K562 (cell line): Measurements from ENCODE around the gene AHNAK. TPM values are rescaled to one million over a fixed set of nuclear protein-coding genes. Genes with fewer than 3 reads are reported as not detected.

Experiments used
- ATAC-seq: fragments of 200-7000 bp; cut with Tn5 transposase; 3 replicates; pipeline ENCODE4 v1.9.1; 2020; ENCODE audit warnings: moderate library complexity
- BruUV-seq: library from RNA; stranded (reverse); fragments of 400-500 nt; replicated peaks from 2 replicates; lab custom pipeline; 2021; lab: Mats Ljungman, UMichigan
- CTCF ChIA-PET: fragments of 300-600 bp; formaldehyde crosslinking; extraction: SDS; loops from one replicate; lab custom pipeline; 2021; ENCODE audit warnings: low intra/inter-chr PET ratio; lab: Yijun Ruan, JAX
- POLR2A ChIA-PET: fragments of 300-600, 350-650 bp; sonication (Branson Sonifier 250); formaldehyde crosslinking; extraction: SDS; loops from one replicate; lab custom pipeline; 2021; ENCODE audit warnings: antibody characterized with exemption, inconsistent platforms; lab: Yijun Ruan, JAX
- DNase-seq, 4 experiments: peaks; one replicate each; pipeline versions ENCODE4 v3.0.0 to v3.0.0-alpha.2; 2011 to 2018; ENCODE audit warnings: low spot score in 3 of 4, mixed read lengths in 3 of 4; ENCODE audit errors: extremely low read depth in 1 of 4
- FAIRE-seq: peaks from 2 replicates; lab custom pipeline; 2011; peaks lifted over from hg19 to GRCh38; lab: Jason Lieb, UNC
- H2AFZ ChIP-seq: 2 replicates; pipeline ENCODE4 v1.6.0; 2011; ENCODE audit warnings: low read depth, low read length, control low read depth, inconsistent platforms
- H3K27ac ChIP-seq: fragments of 200-600 bp; 3 replicates; pipeline ENCODE4 v1.8.0; 2011; ENCODE audit warnings: low read depth, mild to moderate bottlenecking, control low read depth, inconsistent platforms, low read length, moderate library complexity, mixed read lengths; ENCODE audit errors: extremely low read depth
- H3K27me3 ChIP-seq, 2 experiments: fragments of 300-600 bp in 1 of 2; 2 replicates in 1 of 2; 3 replicates in 1 of 2; pipeline versions ENCODE4 v1.6.0 to v1.8.0; 2011; ENCODE audit warnings: inconsistent platforms in 2 of 2, low read length in 2 of 2, mild to moderate bottlenecking in 1 of 2, mixed read lengths in 1 of 2, moderate library complexity in 1 of 2; ENCODE audit not compliant: control insufficient read depth in 2 of 2, insufficient read depth in 2 of 2
- H3K36me3 ChIP-seq: fragments of 300-600 bp; 3 replicates; pipeline ENCODE4 v1.8.0; 2011; ENCODE audit warnings: mild to moderate bottlenecking, low read length, inconsistent platforms; ENCODE audit not compliant: control insufficient read depth, insufficient read depth
- H3K4me1 ChIP-seq, 2 experiments: fragments of 200-600 bp in 1 of 2; replicated peaks in 1 of 2; 2 replicates in 1 of 2; 3 replicates in 1 of 2; pipeline versions ENCODE4 v1.5.1 to v1.8.0; 2011; ENCODE audit warnings: inconsistent platforms in 2 of 2, low read length in 2 of 2, mild to moderate bottlenecking in 1 of 2, mixed read lengths in 1 of 2, moderate library complexity in 1 of 2; ENCODE audit not compliant: control insufficient read depth in 2 of 2, insufficient read depth in 2 of 2
- H3K4me2 ChIP-seq: 2 replicates; pipeline ENCODE4 v1.6.1; 2011; ENCODE audit warnings: low read length, control low read depth, inconsistent platforms, mixed read lengths; ENCODE audit not compliant: insufficient read depth
- H3K4me3 ChIP-seq: fragments of 200-600 bp; sonication (generic), shearing (Covaris generic); 2 replicates; pipeline ENCODE4 v1.5.1; 2016; ENCODE audit warnings: control low read depth, inconsistent platforms
- H3K79me2 ChIP-seq: fragments of 200-600 bp; 3 replicates; pipeline ENCODE4 v1.8.0; 2011; ENCODE audit warnings: low read length, inconsistent platforms; ENCODE audit not compliant: control insufficient read depth, insufficient read depth
- H3K9ac ChIP-seq, 2 experiments: 2 replicates each; pipeline versions ENCODE4 v1.6.0 to v1.6.1; 2011; ENCODE audit warnings: low read depth in 2 of 2, low read length in 2 of 2, control low read depth in 1 of 2, inconsistent platforms in 1 of 2, mild to moderate bottlenecking in 1 of 2, mixed read lengths in 1 of 2; ENCODE audit not compliant: insufficient read depth in 1 of 2
- H3K9me1 ChIP-seq: one replicate; pipeline ENCODE4 v1.6.0; 2011; ENCODE audit warnings: inconsistent platforms, mild to moderate bottlenecking, low read length, moderate library complexity; ENCODE audit not compliant: control insufficient read depth, insufficient read depth
- H3K9me3 ChIP-seq: replicated peaks from 2 replicates; pipeline ENCODE4 v1.5.1; 2011; ENCODE audit warnings: low read depth, low read length, inconsistent platforms; ENCODE audit not compliant: control insufficient read depth, insufficient read depth
- H4K20me1 ChIP-seq: replicated peaks from 2 replicates; pipeline ENCODE4 v1.6.1; 2011; ENCODE audit warnings: low read length, inconsistent platforms, mixed read lengths; ENCODE audit not compliant: control insufficient read depth, insufficient read depth
- ARID1B ChIP-seq: fragments of 450-650 bp; IDR thresholded peaks from 2 replicates; pipeline ENCODE4 v1.6.1; 2016; ENCODE audit warnings: antibody characterized with exemption, mild to moderate bottlenecking, inconsistent platforms
- ATF4 ChIP-seq: fragments of 450-650 bp; formaldehyde crosslinking; IDR thresholded peaks from 2 replicates; pipeline ENCODE4 v1.4.0; 2022; ENCODE audit warnings: mild to moderate bottlenecking, moderate library complexity
- FOSL1 ChIP-seq: fragments of 200-800 bp; sonication (Bioruptor generic); conservative IDR thresholded peaks from 2 replicates; pipeline ENCODE4 v1.6.1; 2016; ENCODE audit warnings: missing genetic modification characterization, missing compliant biosample characterization
- GABPA ChIP-seq: fragments of 200-800 bp; sonication (Bioruptor generic); conservative IDR thresholded peaks from 2 replicates; pipeline ENCODE4 v1.6.1; 2016; ENCODE audit warnings: low read depth, missing genetic modification characterization, missing compliant biosample characterization
- HDAC2 ChIP-seq: fragments of 450-650 bp; IDR thresholded peaks from 2 replicates; pipeline ENCODE4 v1.6.1; 2016; ENCODE audit warnings: mild to moderate bottlenecking
- HMBOX1 ChIP-seq: sonication (generic); IDR thresholded peaks from 2 replicates; pipeline ENCODE4 v1.6.1; 2016
- KDM5B ChIP-seq: fragments of 200-600 bp; sonication (generic); IDR thresholded peaks from 2 replicates; pipeline ENCODE4 v1.6.1; 2012; ENCODE audit warnings: low read depth, mild to moderate bottlenecking, moderate library complexity, low read length, control low read depth, inconsistent platforms; ENCODE audit not compliant: insufficient replicate concordance
- MYC ChIP-seq, 2 experiments: fragments of 250-450 bp in 1 of 2; sonication (Bioruptor Pico) in 1 of 2; IDR thresholded peaks; 2 replicates each; pipeline versions ENCODE4 v1.5.1 to v1.6.1; 2012 to 2021; ENCODE audit warnings: low read depth in 2 of 2, borderline replicate concordance in 1 of 2, improper control_type of control experiment in 1 of 2, low read length in 1 of 2, mild to moderate bottlenecking in 1 of 2, moderate library complexity in 1 of 2
- NELFE ChIP-seq: IDR thresholded peaks from 2 replicates; pipeline ENCODE4 v1.6.1; 2011; ENCODE audit warnings: mild to moderate bottlenecking; ENCODE audit not compliant: insufficient read depth, insufficient read length
- PKNOX1 ChIP-seq: fragments of 450-650 bp; IDR thresholded peaks from 2 replicates; pipeline ENCODE4 v1.6.1; 2016
- RBBP5 ChIP-seq: fragments of 200-600 bp; sonication (generic); IDR thresholded peaks from 2 replicates; pipeline ENCODE4 v1.6.1; 2012; ENCODE audit warnings: borderline replicate concordance, mild to moderate bottlenecking, low read length, control low read depth, inconsistent platforms; ENCODE audit not compliant: insufficient read depth, poor library complexity, severe bottlenecking
- RBM39 ChIP-seq: fragments of 200-400 bp; formaldehyde crosslinking; optimal IDR thresholded peaks from 2 replicates; pipeline ENCODE3; 2018; ENCODE audit warnings: low read depth, low read length
- SETDB1 ChIP-seq: IDR thresholded peaks from one replicate; pipeline ENCODE4 v1.6.1; 2012; ENCODE audit warnings: low read length, control low read depth, inconsistent platforms
- TEAD1 ChIP-seq, 2 experiments: fragments of 450-650 bp in 1 of 2; sonication (generic) in 1 of 2; formaldehyde crosslinking; IDR thresholded peaks; 2 replicates each; pipeline versions ENCODE4 v1.4.0 to v1.8.0; 2020 to 2022; ENCODE audit warnings: mild to moderate bottlenecking in 2 of 2, missing genetic modification reagents in 1 of 2
- WGBS: fragments of 100-300 bp; shearing (Covaris generic); methylation state at CpG from one replicate; pipeline ENCODE4 v1.1.6; 2016; ENCODE audit warnings: low coverage, mixed read lengths; ENCODE audit not compliant: insufficient coverage; ENCODE audit errors: missing lambda C conversion rate; 5-methylcytosine and 5-hydroxymethylcytosine counted together
- in situ Hi-C: fragments of 300-500 bp; cut with MboI; formaldehyde crosslinking; loops from 4 replicates; pipeline ENCODE4 v1.15.0; 2018; ENCODE audit warnings: inconsistent platforms, mixed read lengths
- intact Hi-C: fragments of 100-400 bp; cut with micrococcal nuclease; formaldehyde crosslinking; loops from 2 replicates; pipeline ENCODE4 v1.14.2; 2022
- polyA plus RNA-seq, 8 experiments: library from polyadenylated mRNA; depleted of rRNA in 4 of 8; stranded (reverse) in 5 of 8; unstranded in 3 of 8; fragments of >200 nt; fragmentation: Nextera tagmentation in 2 of 8; fragmentation: Illumina TruSeq in 1 of 8; extraction: Ambion mirVana in 2 of 8; extraction: Trizol in 1 of 8; gene quantifications; 2 replicates each; pipeline versions ENCODE4 v1.2.1 to v1.2.3, GENCODE V29; 2011 to 2014; ENCODE audit warnings: inconsistent platforms in 1 of 8, missing spikeins in 1 of 8
- total RNA-seq, 7 experiments: library from RNA; depleted of rRNA in 6 of 7; stranded (reverse); fragments of >200 nt in 6 of 7; fragmentation: Illumina TruSeq in 2 of 7; extraction: Trizol in 2 of 7; gene quantifications; 2 replicates each; pipeline versions ENCODE4 v1.2.1 to v1.2.3, GENCODE V29; 2011 to 2021; ENCODE audit warnings: low replicate concordance in 1 of 7

Gene AHNAK
- total and polyA plus RNA-seq, 9 of the 15 experiments (the other 6 are each of a cell fraction or from before 2014, with no cell fraction given), result 1.5 to 89.7 (median 45.0) TPM

GRCh38 chr11:62428871-62429560, 117.6 kb downstream of the AHNAK start (continued):
- TF ChIP-seq SETDB1 (no peak), RBM39 (no peak), NELFE (no peak), KDM5B (no peak), MYC (IDR thresholded peaks at IDR 0.05; ENCODE audit: low read depth, low read length) (no peak), MYC (CRISPR knock-in tag; IDR thresholded peaks at IDR 0.05; ENCODE audit: borderline replicate concordance, low read depth) (peak; percentile 79; the same call in 1 of the 2 replicates), HMBOX1 (peak; percentile 23; the same call in 1 of the 2 replicates)

GRCh38 chr11:62427630-62428233, 118.9 kb downstream of the AHNAK start:
- Histone ChIP-seq H3K9me3 (no peaks in the 10 kb centered on the region), H4K20me1 (no peaks in the 10 kb centered on the region), H3K79me2 (no peaks in the 10 kb centered on the region), H3K9ac (peak overlapping the region in 1 of 2 experiments; percentile 8; a peak in 1 of 4 replicates), H2AFZ (peak overlapping the region; percentile 66), H3K9me1 (no peaks in the 10 kb centered on the region), H3K36me3 (no peaks in the 10 kb centered on the region), H3K4me1 (peaks cover 16 to 30% of the 10 kb centered on the region in 2 experiments), H3K27me3 (no peaks in the 10 kb centered on the region), H3K27ac (peak overlapping the region; percentile 37; the same call in 2 of the 3 replicates), H3K4me2 (peak overlapping the region; percentile 16), H3K4me3 (no peak overlapping the region)
- no TSS peak for BruUV-seq
- no peak for DNase-seq
- CTCF ChIA-PET, result no interaction called here
- in situ Hi-C loops, result no loop called here
- 11% methylated on average over 6 of the region's 6 CpGs for WGBS
- POLR2A ChIA-PET, result interaction anchor here (1.0 to 1.6 kb wide), 5 partner anchors 9 to 164 kb away, joined by 3 to 7 read pairs (median 5); partner anchors contain the start of genes EEF1G and TUT1
- intact Hi-C loops, result loop anchor here (10.0 kb wide), 1 partner anchor 77 kb away; no protein-coding TSS in a partner anchor
- no peak for FAIRE-seq
- no peak for ATAC-seq
- TF ChIP-seq ARID1B (peak; percentile 72), TEAD1 (CRISPR knock-in tag; IDR thresholded peaks at IDR 0.05) (0 out of 4 replicates have a peak, but pooled peaks of 1 of the 2 experiments have one; percentile 24), GABPA (tag) (peak; percentile 40; the same call in 1 of the 2 replicates), RBBP5 (no peak), HDAC2 (no peak), FOSL1 (peak; percentile 90), HMBOX1 (0 out of 2 replicates have a peak, but pooled peaks have one; percentile 14), ATF4 (CRISPR knock-in tag) (peak; percentile 48), PKNOX1 (peak; percentile 73)
